T-helper 1 cell treated with Interleukin-12 subunit alpha and Interleukin-12 subunit beta and Interleukin-4 antibody, amounts not matched to agents 30 ng/mL and 1 ng/mL, for 36 hours (primary cell): ENCODE data around the gene MAPK6. TPM values are rescaled to one million over a fixed set of nuclear protein-coding genes. Genes with fewer than 3 reads are reported as not detected.
"Not testable (repeated sequence)": the region's sequence is repeated elsewhere in the genome, so short reads cannot be mapped to it uniquely, and the experiment has no call there.

ENCODE experiments used
- intact Hi-C: fragments of 100-400 bp; cut with micrococcal nuclease; formaldehyde crosslinking; loops from one replicate; pipeline ENCODE4 v1.15.1; 2024
- total RNA-seq: library from RNA; stranded (reverse); gene quantifications from 2 replicates; pipeline ENCODE4 v1.2.3, GENCODE V29; 2022

MAPK6 gene
- total RNA-seq, 1 donor from 2014 or later = 31.4 TPM

DNA sequence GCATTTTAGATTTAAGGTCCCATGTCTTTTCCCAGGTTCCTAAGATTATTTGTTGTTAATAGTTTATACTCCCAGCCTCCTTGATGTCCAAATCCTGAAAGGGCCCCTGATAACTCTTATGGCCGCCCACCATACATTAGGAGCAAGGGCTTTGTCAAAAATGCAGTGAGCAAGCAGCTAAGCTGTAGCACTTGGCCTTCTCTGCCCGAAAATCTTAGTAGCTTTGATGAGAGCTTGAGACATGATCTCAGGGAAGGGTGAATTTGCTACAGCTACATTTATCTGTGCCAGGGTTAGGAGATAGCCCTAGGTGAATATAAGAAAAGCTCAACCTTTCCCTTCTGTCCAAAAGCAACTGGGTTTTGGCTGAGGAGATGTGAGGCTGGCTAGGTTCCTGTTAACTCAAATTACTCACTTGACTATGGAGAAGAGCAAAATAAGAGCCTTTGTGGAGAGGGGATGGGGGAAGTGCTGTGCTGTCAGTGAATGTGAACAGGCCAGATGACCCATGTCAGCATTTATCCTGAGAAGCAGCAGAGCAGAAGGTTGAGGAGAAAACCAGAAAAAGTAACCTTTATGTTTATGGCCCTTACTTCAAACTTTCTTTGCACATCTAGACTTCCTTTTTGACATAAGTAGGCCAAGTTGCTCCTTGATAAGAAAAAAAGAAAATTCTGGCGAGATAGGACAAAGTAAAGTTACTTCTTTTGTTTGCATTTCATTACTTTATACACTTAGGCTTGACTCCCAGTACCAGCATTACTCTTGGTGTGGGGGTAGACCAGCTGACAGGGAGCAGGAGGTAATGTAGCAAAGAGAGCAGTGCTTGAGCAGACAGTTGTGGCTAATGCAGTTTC lies 21.1 kb downstream of the MAPK6 start:
- intact Hi-C loops = no loop called here

DNA sequence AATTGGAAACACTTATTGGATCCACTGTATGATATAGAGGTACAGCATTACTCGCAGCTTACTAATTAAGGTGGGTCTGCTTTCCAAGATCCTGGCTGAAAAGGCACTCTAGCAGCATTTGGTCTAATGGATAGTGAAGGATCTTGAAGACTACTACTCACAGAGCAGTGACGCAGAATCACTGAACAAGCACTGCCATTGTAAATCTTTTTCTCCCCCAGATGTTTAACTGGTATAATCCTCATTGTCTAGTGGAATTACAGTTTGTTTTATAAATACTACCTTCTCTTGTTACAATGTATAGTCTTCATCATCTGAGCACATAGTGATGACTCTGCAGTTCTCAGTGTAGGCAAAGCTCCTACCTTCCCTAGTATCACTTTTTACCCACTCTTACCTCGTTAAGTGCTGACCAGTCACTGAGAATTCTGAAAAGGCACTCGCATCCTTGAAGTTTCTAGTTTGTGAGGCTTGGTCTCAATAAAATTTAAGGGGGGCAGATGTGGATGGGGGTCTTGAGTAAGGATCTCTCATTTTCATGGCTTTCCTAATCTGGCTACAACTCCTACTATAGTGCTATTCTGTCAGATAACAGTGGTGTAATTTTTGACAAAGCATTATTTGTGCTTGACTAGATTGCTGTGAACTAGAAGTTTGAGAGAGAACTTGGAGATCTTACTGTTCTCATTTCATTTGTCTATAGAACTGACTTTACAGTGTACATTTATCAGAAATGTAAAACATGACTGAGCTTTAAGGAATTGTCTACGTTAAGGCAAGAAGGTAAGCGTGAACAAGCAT lies 23.2 kb downstream of the MAPK6 start:
- intact Hi-C loops = no loop called here

DNA sequence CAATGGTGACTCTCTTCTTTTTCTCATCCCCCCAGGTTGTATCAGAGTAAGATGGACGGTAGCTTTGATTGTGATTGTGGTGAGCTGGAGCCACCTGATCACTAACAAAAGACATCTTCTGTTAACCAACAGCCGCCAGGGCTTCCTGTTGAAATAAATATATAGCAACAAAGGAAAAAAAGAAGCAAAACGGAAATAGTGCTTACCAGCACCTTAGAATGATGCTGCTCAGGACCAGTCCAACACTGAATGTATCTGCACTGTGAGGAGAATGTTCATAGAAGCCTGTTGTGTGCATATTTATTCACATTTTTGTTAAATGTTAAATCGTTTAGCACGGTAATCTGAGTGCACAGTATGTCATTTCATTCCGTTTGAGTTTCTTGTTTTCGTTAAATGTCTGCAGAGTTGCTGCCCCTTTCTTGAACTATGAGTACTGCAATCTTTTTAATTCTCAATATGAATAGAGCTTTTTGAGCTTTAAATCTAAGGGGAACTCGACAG lies 26.8 kb downstream of the MAPK6 start:
- intact Hi-C loops = loop anchor here (1.0 to 5.0 kb wide), 7 partner anchors 25 to 181 kb away; partner anchors contain the start of gene LEO1

DNA sequence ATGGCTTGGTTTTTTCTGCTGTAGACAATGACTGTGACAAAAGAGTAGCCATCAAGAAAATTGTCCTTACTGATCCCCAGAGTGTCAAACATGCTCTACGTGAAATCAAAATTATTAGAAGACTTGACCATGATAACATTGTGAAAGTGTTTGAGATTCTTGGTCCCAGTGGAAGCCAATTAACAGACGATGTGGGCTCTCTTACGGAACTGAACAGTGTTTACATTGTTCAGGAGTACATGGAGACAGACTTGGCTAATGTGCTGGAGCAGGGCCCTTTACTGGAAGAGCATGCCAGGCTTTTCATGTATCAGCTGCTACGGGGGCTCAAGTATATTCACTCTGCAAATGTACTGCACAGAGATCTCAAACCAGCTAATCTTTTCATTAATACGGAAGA lies 27.5 kb downstream of the MAPK6 start:
- intact Hi-C loops = loop anchor here (1.0 to 5.0 kb wide), 5 partner anchors 33 to 94 kb away; partner anchors contain the start of gene LEO1

DNA sequence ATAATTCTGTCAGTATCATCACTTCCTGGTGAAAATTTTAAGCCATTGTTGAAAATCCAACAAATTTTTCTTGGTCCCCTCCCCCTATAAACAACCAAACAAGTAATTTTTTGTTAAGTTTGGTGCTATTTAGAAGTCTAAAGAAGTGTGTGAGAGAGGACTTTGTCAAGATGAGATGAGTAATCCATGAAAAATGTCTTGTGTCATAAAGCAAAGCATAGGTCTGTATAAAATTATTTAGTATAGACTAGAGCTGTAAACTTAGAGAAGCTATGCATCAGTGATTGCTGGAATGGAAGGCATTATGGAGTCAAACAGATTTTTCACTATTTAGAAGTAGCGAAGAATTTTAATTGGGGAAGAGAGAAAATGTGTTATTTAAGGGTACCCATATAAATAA lies 31.4 kb downstream of the MAPK6 start:
- intact Hi-C loops = no loop called here

DNA sequence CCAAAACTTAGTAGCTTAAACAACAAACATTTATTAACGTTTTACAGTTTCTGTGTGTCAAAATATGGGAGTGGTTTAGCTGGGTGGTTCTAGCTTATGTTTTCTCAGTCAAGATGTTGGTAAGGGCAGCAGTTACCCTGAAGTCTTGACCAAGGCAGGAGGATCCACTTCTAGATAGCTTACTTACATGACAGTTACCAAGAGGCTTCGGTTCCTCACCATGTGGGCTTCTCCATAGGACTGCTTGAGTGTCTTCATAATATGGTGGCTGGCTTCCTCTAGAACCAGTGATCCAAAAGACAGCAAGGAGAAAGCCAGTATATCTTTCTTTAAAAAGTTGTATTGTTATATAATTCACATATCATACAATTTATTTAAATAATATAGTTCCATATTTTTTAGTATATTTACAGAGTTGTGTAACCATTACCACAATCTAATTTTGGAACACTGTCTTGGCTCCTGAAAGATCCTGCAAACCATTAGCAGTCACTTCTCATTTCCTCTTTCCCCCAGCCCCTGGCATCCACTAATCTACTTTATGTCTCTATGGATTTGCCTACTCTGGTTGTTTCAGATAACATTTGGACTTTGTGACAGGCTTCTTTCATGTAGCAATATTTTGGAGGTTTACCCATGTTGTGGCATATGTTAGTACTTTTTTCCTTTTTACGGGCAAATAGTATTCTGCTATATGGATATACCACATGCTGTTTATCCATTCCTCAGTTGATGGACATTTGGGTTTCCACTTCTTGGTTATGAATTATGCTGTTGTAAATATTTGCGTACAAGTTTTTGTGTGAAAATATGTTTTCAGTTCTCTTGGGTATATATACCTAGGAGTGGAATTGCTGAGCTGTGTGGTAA lies 33.3 kb downstream of the MAPK6 start:
- intact Hi-C loops = no loop called here

DNA sequence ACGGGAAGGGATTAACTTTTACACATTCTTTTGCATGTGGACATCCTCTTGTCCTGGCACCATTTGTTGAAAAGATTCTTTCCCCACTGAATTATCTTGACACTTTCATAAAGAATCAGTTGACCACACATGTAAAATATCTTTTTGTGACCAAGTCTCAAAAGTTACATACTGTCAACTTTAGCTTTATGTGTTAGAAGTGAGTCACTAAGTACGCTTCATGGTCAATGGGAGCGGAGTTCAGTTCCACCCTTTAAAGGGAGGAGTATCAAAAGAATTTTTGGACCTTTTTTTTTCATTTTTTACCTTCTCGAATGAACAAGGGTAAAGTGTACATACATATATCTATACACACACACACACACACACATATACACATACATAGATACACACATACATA lies 35.4 kb downstream of the MAPK6 start:
- intact Hi-C loops = no loop called here

DNA sequence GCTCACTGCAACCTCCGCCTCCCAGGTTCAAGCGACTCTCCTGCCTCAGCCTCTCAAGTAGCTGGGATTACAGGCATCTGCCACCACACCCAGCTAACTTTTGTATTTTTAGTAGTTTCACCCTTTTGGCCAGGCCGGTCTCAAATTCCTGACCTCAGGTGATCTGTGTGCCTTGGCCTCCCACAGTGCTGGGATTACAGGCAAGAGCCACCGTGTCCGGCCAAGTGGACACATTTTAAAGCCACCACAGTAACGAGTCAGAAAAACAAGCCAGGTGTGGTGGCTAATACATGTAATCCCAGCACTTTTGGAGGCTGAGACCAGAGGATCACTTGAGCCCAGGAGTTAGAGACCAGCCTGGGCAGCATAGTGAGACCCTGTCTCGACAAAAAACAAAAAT lies 35.8 kb downstream of the MAPK6 start:
- intact Hi-C loops = not testable (repeated sequence)

DNA sequence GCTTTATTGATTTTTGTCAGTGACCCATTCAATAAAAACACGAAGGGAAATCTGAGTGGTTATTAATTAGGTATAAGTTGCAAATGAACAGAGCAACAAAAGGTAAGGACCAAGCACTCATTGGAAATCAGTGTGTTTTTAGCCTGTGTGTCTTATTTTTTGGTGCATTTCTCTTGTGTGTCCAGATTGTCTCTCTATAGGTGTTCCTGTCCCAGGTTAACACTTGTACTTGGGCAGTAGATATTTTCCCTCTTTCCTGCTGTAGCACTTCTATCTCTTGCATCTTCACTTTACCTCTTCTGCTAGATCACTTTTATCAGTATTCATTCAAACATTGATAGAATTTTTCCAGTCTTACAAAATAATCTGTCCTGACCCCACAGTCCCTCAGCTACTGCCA lies 37.0 kb downstream of the MAPK6 start:
- intact Hi-C loops = no loop called here

DNA sequence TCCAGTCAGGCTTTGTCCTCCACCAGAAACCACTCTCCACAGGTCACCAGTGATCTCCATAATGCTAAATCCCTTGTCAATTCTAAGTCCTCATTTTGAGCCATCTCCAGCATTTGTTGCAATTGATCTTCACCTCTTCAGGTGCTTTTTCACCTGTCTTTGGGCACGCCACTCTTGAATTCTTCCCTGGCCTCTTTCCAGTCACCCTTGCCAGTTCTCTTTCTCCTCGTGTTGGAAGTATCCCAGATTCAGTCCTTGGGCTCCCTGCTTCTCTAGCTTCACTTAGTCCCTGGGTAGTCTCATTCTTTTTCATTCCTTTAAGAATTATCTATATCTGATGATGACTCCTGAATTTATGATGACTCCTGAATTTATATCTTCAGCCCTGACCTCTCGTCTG lies 37.5 kb downstream of the MAPK6 start:
- intact Hi-C loops = no loop called here

DNA sequence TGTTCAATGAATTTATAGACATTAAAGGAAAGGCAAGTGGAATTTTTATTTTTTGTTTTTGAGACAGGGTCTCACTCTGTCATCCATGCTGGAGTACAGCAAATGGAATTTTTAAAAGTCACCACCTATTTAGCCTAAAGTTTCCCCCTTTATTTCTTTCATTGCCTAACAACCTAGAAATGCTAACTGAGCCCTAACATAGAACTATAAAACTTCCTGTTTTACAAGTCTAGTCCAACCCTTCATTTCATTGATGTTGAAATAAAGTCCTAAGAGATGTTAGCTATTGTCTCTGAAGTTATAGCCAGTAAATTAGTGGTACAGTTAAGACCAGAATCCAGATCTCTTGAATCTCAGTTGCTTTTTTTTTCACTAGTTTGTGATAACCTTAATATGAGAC lies 39.0 kb downstream of the MAPK6 start:
- intact Hi-C loops = no loop called here

DNA sequence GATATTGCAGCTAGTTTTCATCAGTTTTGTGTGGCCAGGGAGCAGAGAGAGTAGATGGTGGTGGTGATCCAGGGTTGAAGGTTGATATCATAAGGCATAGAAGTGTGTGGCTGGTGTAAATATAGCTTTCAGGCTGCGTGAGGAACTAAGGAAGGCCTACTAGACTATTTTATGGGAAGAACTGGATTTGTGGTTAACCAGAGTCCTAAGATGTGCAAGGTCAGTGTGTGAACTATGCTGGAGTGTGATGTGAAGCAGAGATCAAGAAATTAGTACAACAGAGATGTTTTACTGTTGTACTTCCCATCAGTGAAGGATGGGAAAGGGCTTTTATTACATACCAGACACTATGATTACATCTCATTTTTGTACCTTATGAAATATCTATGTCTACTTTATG lies 41.5 kb downstream of the MAPK6 start:
- intact Hi-C loops = no loop called here

DNA sequence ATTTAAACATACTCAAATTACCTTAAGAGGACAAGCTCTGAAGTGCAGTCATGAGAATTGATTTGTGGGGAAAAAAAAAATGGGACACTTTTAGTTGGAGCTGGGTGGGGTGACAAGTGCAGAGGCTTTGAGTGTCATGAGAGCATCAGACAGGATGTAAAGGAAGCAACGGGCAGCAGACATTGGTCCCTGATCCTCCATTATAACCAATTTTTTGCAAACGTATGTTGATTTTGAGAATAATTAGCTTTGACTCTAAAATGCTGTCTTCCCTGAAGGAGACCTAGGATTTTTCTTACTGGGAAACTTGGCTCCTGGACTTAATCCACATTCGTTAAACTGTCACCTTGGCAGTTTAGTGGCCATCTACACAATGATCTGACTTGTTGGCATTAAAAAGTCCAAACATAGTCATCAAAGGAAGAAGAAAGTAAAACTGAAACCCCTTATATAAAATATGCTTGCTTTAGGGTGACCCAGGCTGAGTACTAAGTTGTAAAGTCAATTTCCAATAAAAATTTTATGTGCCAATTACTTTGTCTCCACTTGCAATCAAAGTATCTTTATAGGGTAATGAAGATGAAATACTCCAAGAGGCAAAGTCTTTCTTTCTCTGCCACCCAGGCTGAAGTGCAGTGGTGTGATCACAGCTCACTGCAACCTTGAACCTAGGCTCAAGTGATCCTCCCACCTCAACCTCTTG lies 48.0 kb downstream of the MAPK6 start:
- intact Hi-C loops = no loop called here

DNA sequence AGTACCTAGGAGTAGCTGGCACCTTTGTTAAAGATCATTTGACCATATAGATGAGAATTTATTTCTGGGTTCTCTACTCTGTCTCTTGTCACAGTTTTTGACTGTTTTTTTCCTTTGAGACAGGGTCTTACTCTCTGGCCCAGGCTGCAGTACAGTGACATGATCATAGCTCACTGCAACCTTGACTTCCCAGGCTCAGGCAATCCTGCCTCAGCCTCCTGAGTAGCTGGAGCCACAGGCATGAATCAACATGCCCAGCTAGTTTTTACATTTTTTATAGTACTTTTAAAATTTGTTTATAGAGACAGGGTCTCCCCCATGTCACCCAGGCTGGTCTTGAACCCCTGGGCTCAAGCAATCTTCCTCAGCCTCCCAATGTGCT lies 48.5 kb downstream of the MAPK6 start:
- intact Hi-C loops = no loop called here

DNA sequence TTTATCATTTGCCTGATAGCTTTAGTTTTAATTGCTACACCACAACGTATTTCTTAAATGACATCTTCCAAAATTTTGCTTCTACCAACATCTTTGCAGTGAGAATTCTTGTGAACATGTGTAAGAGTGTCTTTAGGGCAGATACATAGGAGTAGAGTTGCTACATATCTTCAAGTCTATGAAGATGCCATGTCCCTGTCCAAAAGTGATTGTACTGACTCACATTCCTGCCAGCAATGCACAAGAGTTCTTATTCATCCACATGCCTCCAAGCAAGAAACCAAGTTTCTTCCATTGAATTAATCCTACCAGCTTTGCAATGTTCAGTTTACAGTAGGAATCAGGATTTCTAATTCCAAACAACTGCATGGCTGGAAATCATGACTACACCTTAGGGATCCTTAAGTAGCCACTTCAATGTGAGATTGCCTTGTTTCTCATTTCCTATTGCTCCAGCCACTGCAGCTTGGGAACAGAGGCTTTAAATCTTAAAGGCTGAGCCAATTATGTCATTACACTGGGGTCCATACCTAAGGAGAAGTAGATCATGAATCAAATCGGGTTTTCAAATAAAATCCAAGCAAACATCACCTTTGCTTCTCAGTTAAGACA lies 49.1 kb downstream of the MAPK6 start:
- intact Hi-C loops = no loop called here

DNA sequence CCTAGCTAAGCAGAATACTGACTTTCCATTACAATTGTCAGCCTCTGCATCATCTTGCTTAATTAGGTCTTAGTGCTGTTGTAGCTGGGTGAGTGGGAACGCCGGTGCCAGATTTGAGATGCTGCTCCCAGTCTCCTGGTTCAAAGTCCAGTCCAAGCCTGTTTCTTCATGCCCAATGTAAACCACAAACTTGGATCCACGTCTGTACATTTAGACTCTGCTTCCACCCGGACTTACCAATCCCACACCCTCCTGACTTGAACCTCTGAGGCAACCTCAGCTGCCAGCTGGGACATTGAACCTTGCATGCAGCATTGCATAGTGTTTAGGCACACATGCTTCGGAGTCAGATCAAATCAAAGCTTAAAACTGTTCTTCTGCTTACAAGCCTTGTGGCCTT lies 50.5 kb downstream of the MAPK6 start:
- intact Hi-C loops = no loop called here

DNA sequence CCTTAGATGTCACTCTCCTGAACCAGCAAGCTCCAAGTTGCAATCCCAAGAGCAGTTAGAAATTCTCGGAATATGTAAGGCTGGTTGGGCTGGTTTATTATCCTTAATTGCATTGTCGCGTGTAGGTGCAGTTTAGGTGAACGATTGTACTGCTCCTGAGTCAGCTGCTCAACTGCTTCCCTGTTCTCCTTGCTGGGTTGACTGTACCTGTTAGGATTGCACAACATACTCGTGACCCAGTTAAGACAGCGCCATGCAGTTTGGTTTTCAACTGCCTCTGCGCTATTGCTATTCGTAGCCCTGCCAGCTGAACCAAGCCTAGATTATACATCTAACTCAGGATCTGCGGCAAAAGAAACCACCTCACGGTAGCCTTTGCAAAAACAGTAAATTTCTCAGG lies 52.6 kb downstream of the MAPK6 start:
- intact Hi-C loops = no loop called here

DNA sequence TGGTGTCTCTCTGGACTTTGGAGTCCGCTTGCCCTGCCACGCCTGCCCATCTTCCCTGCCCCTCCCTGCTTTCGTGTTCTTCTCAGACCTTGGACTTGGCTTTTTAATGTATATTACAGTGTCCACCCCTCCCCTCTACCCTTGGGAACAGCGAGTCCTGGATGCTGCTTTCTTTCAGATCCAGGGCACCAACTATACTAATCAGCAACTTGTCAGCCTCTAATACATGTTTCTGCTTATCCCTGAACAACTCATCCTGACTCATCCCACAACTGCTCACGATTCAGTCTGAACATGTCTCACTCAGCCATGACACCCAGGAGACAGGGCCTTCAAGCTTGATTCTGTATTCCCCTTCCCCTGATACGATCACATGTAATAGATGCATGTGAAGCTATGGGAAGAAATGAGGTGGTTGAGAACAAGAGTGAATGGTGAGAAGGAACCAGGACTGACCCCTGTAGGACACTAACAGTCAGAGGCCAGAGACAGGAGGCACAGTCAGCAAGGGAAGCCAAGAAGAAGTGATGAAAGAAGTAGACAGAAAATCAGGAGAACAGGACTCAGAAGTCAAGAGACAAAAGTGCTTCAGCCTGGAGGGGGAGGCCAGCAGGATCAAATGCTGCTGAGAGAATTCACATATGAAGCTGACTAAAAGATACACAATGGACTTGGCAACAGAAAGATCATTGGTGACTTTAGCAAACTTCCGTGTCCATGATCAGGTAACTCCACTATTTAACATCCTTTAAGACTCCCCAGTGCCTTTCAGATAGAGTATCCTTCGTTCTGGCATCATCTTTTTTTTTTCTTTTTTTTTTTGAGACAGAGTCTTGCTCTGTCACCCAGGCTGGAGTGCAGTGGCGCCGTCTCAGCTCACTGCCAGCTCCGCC lies 58.1 kb downstream of the MAPK6 start:
- intact Hi-C loops = loop anchor here (5.0 kb wide), 1 partner anchor 130 kb away; no protein-coding TSS in a partner anchor
